Measurements from ENCODE around the gene C1orf21.
"Not testable (repeated sequence)": the region's sequence is repeated elsewhere in the genome, so short reads cannot be mapped to it uniquely, and the experiment has no call there.

Gene C1orf21

DNA sequence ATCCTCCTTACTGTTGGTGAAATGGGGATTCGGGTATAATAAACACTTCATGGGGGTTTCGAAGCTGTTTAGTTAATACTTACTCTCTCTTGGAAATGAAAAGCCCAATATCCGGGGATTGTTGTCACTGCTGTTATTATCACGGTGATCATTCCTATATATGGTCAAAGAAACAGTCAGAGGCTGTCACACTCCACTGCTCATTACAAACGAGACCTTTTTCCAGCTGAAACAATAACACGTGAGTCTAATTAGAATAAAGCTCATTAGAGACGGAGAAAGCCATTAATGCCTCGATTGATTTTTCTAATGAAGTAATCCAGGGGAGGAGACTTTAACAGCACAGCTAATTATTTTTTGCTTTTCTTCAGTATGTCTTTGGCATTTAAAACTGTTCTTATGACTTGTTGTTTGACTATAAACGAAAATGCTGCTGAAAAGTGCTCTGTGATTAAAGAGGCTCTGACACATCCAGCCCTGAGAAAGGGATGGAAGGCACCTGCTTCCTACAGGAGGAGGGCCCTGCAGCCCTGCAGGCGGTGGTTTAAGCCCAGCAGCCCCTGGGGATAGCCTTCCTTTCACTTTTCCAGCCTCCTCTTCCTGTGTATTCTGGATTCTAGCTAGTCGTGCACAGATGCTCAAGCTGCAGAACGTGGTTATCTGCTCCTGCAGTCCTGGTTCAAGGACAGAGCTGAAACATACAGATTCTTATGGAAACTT lies 224.2 kb downstream of the C1orf21 start:
- no peak for DNase-seq

- DNase-seq: not testable (repeated sequence)
Observed at GRCh38 chr1:184612229-184612628, 225.4 kb downstream of the C1orf21 start.

DNA sequence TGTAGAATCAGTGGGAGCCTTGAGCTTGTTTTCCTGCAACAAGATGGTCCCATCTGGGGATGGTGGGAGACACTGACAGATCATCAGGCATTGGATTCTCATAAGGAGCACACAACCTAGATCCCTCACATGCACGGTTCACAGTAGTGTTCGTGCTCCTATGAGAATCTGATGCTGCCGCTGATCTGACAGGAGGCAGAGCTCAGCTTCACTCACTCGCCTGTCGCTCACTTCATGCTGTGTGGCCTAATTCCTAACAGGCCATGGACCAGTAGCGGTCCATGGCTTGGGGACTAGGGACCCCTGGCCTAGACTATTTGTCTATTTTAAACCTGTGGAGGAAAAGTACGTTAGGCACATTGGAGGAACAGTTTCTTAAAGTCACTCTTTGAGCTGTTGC lies 227.8 kb downstream of the C1orf21 start:
- no peak for DNase-seq

DNA sequence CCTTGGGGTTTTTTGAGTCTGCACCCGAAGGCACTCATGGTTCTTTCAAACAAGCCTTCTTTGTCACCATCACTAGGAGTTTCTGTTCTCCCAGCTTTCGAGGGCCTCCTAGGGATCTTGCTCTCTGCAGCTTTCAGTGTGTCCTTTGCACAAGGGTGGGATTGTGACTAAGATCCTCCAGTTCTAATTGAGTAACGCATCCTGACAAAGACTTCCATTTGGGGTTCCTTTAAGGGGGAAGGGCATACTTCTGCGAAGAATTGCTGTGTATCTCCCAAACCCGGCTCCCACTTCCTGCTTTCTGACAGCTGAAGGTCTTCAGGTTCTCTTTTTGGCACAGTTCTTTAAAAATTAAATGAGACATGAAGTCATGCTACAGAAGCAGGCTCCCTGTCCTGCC lies 228.5 kb downstream of the C1orf21 start:
- DNase-seq: no peak

DNA sequence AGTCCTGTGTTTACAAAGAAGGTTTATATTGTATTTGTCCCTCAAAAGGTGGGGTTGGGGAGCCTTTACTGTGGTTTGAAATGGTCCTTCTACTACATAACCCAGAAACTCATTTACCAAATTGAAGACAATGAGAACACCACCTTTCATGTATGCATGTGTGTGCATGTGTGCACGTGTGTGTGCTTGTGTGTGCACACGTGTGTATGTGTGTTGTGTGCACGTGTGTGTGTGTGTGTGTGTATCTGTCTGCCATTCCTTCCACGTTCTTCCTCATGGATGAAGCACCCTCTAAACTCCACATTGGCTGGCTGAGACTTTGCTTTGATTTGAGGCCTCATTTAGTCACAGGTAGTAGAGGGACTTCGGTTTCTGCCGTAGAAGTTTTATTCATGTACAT lies 229.7 kb downstream of the C1orf21 start:
- DNase-seq: no peak

DNA sequence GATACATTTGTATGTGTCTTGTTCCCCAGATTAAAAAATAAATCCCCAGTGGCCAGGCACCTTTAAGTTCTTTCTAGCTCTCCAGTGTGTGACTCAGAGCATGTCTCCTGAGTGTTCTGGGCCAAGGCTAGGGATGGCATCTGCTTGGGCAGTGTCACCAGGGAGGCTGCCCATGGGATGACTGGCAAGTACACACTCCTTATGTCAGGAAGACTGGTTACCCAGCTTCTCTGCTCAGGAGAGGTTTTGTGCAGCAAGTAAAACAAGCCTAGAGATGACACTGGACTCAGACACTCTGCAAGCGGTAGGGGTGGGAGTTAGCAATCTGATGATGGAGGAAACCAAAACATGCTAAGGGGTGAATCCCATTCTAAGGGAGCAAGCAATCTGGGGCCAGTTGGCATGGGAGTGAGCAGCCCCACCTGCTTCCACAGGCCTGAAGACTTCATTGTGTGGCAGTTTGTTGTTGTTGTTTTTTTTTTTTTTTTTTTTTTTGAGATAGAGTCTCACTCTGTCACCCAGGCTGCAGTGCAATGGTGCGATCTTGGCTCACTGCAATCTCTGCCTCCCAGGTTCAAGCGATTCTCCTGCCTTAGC lies 230.7 kb downstream of the C1orf21 start:
- no peak for DNase-seq

DNA sequence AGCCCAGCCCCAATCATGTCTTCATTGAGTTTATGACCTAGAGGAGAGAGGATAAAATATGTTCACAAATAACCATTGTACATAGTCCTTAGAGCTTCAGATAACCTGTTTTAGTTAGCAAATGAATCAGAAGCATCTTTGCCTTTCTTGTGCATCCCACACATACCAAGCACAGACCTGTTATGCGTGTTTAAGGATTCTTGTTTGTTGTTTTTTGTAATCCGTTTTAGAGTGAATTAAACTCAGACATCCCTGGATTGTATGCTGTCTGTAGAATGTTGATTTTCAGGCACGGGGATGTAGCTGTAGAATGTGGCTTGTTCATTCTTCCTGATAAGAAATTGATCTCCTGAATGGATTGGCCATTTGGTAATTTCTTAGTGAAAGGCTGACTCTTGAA lies 232.0 kb downstream of the C1orf21 start:
- no peak for DNase-seq

- DNase-seq: no peak
Observed at GRCh38 chr1:184620469-184620868, 233.6 kb downstream of the C1orf21 start.

- no peak for DNase-seq
Observed at GRCh38 chr1:184621260-184621659, 234.4 kb downstream of the C1orf21 start.

DNA sequence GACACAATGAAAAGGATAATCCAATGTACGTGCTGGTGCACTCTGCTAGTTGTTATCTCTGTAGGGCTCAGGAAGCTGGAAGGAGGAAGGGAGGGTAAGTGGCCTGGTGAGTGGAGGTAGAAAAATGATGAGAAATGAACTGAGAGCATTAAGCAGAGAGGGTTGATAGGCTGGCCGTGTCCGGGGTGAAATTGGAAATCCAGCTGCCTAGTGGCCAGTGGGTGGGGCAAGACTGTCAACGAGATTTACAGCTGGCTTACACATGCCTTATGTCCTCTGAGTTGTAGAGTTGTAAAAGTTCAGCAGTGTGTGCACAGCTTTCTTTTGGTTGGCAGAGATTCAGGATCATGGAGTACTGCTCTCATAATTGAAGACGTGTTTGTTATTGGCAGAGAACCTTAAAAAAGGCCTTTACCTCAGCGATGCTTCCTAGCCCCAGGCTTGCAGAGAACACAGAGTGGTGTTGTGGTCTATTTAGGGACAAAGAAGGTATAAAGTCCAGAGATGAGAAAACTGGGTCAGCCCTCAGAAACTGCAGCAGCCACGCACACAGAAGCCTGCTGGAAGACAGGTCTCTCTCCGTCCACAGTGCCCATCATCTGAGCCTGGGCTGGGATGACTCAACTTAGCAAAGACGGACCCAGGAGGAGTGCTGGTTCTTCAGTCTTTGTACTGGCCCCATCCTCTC lies 235.5 kb downstream of the C1orf21 start:
- DNase-seq: no peak

DNA sequence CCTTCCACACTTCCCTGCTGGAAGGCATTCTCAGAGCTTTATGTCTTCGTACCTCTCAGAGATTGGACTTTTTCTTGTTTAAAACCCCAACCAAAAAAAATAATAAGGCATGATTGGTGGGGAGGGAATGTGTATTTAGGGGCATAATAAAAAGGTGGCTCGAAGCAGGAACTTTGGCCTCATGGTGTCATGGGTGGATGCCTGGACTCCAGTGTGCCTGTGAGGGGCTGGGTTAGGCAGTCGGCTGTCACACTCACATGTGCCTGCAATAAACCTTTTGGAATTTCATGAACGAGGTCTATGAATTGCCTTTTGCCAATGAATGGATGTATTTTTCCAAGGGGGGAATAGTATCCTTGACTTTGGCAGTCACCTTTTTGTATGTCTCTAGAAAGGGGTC lies 236.6 kb downstream of the C1orf21 start:
- no peak for DNase-seq

- DNase-seq: no peak
Observed at GRCh38 chr1:184624051-184624450, 237.2 kb downstream of the C1orf21 start.

- DNase-seq: no peak
Observed at GRCh38 chr1:184624626-184625025, 237.8 kb downstream of the C1orf21 start.

DNA sequence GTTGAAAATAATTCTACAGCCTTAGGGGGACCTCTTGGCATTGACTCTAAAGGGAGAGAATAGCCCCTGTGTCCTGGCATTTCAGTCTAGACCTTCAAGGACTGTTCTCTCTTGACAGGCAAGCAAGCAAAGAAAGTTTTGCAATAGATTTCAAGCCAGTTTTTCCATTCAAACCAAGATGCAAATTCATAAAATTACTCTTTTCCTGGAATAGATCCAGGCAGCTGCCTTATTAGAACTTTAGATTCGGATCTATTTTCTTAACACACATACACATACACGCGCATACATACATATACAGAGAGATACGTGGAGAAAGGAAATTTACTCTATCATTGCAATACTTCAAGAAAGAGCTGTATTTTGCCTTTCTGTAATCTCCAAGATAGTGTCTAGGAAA lies 238.4 kb downstream of the C1orf21 start:
- no peak for DNase-seq

- no peak for DNase-seq
Observed at GRCh38 chr1:184626076-184627006, 239.5 kb downstream of the C1orf21 start.

DNA sequence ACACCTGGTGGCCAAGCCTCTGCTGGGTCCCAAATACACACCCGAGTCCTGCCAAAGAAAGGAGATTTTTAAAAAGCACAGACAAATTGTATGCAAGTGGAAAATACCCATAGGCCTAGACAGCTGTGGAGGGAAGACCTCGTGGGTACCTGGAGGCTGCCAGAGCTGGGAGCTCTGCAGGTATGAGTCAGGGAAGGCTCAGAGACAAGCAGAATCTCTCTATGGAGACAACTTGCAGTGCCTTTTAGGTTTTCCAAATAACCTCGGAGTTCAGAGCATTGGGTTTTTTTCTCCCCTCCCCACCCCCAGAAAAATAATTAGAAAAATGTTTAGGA lies 240.1 kb downstream of the C1orf21 start:
- DNase-seq: no peak

GRCh38 chr1:184629266-184629665 lies 242.4 kb downstream of the C1orf21 start:
- no peak for DNase-seq

- DNase-seq: no peak
Observed at GRCh38 chr1:184630679-184631060, 243.8 kb downstream of the C1orf21 start.

GRCh38 chr1:184632415-184633175 lies 245.8 kb downstream of the C1orf21 start:
- no peak for DNase-seq

DNA sequence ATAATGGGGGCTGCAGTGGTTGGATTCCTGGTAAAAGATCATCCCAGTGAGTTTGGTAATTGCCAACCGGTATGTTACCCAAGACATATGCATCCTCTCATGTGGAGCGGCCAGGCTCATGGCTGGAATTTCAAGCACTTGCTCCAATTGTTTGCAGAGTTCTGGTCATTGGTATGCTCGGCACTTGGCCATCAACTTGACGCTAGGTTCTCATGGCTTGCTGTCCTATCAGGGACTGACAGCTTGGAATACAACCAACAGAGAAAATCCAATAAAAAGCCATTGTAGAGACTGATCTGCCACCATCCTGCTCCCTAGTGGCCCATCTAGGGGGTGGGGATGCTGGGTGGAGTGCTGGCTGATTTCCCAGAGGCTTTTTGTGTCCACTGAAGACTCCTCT lies 247.0 kb downstream of the C1orf21 start:
- DNase-seq: no peak

DNA sequence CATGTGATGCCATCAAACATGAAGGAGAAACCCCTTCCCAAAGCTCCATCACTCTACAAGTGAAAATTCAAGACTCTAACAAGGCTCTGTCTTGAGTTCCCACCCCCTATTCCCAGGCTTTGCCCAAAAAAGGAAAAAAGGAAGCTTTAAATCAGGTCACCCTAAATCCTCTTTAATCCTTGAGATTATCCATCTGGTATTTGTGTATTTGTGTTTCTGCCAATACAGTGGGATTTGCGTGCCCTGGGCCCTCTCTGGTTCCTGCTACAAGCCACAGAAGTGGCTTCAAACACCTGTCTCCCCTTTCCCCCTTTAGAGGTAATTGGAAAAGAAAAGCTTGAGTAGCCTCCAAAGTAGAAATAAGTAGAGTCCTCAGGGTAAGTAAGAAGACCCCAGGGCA lies 247.5 kb downstream of the C1orf21 start:
- DNase-seq: no peak

DNA sequence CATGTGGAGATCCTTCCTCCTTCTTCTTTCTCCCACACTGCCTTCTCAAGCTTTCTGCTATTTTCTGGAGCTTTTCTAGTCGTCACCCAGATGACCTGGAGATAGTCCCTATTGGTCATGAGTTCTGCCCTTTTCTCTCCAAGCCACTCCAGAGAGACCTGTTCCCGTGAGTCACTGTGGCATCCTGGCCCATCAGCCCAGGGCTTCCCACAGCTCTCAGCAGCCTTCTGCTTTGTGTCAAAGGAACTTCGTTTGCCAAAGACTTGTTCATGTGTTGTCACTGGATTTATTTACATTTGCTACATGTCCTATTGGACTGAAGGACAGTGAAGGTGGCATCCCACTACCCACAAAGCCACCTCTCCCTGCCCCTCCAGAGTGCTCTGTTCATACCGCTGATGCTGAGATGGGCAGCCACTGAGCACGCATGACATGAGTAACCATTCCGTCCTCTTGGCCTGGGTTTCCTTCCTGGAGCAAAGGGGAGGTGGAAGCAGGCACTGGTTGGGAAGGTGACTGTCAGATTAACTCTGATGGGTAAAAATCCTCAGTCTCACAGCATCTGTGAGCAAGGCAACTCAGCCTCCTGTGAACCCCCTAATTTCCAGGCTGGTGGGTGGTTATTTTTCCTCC lies 248.6 kb downstream of the C1orf21 start:
- no peak for DNase-seq

Measured in CD4-positive, alpha-beta T cell treated with Interleukin-10 for 1 hour (primary cell).